SU-DHL-6 (cell line): ENCODE measurements around the gene RAD51B.

Source experiments
- H2AFZ ChIP-seq: fragments of 200-600 bp; sonication (generic); 2 replicates; pipeline ENCODE4 v1.6.1; 2014; ENCODE audit warnings: low read depth, mild to moderate bottlenecking, moderate library complexity, mixed read lengths, antibody characterized with exemption, low read length; ENCODE audit not compliant: severe bottlenecking
- H3F3A ChIP-seq: fragments of 200-600 bp; shearing (Covaris generic); 2 replicates; pipeline ENCODE4 v1.6.0; 2016; ENCODE audit warnings: antibody characterized with exemption, mild to moderate bottlenecking; ENCODE audit not compliant: insufficient read depth
- H3K27ac ChIP-seq: fragments of 200-600 bp; sonication (generic); 2 replicates; pipeline ENCODE4 v1.5.1; 2016; ENCODE audit warnings: low read depth, mild to moderate bottlenecking, low read length, moderate library complexity, mixed read lengths
- H3K27me3 ChIP-seq: fragments of 200-600 bp; sonication (generic), shearing (Covaris generic); 2 replicates; pipeline ENCODE4 v1.6.0; 2014; ENCODE audit warnings: mild to moderate bottlenecking, low read length
- H3K36me3 ChIP-seq: fragments of 200-600 bp; sonication (generic); 2 replicates; pipeline ENCODE4 v1.6.1; 2014; ENCODE audit warnings: mild to moderate bottlenecking, low read length, mixed read lengths
- H3K4me2 ChIP-seq: fragments of 300-600, 200-600 bp; shearing (Covaris generic), sonication (generic); 2 replicates; pipeline ENCODE4 v1.6.0; 2014; ENCODE audit warnings: low read length, low read depth, mild to moderate bottlenecking; ENCODE audit not compliant: poor library complexity, severe bottlenecking
- H3K4me3 ChIP-seq: fragments of 200-600 bp; sonication (generic); 2 replicates; pipeline ENCODE4 v1.5.1; 2014; ENCODE audit warnings: antibody characterized with exemption, low read length, mild to moderate bottlenecking, mixed read lengths; ENCODE audit not compliant: insufficient read depth, poor library complexity, severe bottlenecking
- H3K79me2 ChIP-seq: fragments of 200-600 bp; sonication (generic); 2 replicates; pipeline ENCODE4 v1.6.1; 2014; ENCODE audit warnings: mild to moderate bottlenecking, low read length, moderate library complexity; ENCODE audit not compliant: insufficient read depth
- H3K9ac ChIP-seq: fragments of 200-600 bp; sonication (generic); 2 replicates; pipeline ENCODE4 v1.7.0; 2014; ENCODE audit warnings: mild to moderate bottlenecking, low read length
- H3K9me2 ChIP-seq: fragments of 200-600 bp; sonication (generic); replicated peaks from 2 replicates; pipeline ENCODE4 v1.6.1; 2014; ENCODE audit warnings: low read length; ENCODE audit not compliant: insufficient read depth
- H3K9me3 ChIP-seq: fragments of 200-600 bp; sonication (generic); 2 replicates; pipeline ENCODE4 v1.6.1; 2014; ENCODE audit warnings: low read length, mixed read lengths; ENCODE audit not compliant: insufficient read depth
- H4K20me1 ChIP-seq: fragments of 200-600 bp; sonication (generic); 2 replicates; pipeline ENCODE4 v1.6.1; 2014; ENCODE audit warnings: low read depth, mild to moderate bottlenecking, antibody characterized with exemption, low read length, moderate library complexity, mixed read lengths
- CTCF ChIP-seq: fragments of 200-600 bp; sonication (generic); IDR thresholded peaks from one replicate; pipeline ENCODE4 v1.5.1; 2017; ENCODE audit warnings: antibody characterized with exemption, mild to moderate bottlenecking, low read length, moderate library complexity; ENCODE audit not compliant: insufficient read depth, poor library complexity, severe bottlenecking
- EZH2phosphoT487 ChIP-seq: fragments of 200-600 bp; sonication (generic), shearing (Covaris generic); conservative IDR thresholded peaks from 2 replicates; pipeline ENCODE4 v1.6.1; 2018; ENCODE audit warnings: mild to moderate bottlenecking, antibody characterized with exemption, low read length, moderate library complexity, mixed read lengths

Gene RAD51B

DNA sequence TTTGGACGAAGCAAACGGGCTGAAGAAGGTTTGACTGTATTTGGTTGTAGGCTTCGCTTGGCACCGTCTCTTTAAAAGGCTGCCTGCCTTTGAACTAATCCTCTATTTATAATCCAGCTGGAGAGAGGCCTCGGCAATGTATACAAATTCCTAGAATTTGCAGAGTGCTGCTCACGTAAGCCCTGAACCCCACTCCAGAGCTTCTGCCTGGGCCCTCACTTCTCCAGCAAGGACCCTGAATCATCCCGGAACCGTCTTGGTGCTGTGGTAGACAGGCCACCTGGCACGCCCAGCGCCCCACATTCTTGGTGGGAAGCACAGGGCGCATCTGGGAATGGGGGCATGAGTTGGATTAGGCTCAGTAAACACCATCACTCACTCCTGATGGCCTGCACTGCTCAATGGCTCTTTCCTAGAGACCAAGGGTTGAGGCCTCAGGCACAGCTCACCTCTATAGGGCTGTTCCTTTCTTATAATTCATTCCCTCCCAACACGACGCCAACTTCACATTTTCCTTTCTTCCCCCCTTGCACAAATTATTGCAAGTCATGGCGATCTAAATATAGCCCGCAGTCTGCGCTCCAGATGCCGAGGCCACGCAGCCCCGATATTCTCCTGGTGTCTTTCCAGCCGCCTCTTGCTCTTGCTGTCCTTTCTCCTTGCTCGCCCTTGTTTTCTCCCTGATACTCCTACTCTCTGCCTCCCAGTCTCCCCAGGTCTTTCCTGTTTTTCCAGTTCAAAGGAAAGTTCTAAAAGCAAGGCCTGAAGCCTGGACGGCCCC lies 832.3 kb downstream of the RAD51B start:
- no peaks in the 10 kb centered on the region for H3K9me3 ChIP-seq
- H3K9ac ChIP-seq: no peak overlapping the region
- no peaks in the 10 kb centered on the region for H4K20me1 ChIP-seq
- H2AFZ ChIP-seq: no peak overlapping the region
- no peaks in the 10 kb centered on the region for H3K79me2 ChIP-seq
- H3F3A ChIP-seq: no peaks in the 10 kb centered on the region
- H3K27me3 ChIP-seq: no peaks in the 10 kb centered on the region
- H3K4me2 ChIP-seq: no peak overlapping the region
- TF ChIP-seq CTCF: no peak
- TF ChIP-seq EZH2phosphoT487: no peak
- no peaks in the 10 kb centered on the region for H3K9me2 ChIP-seq
- no peak overlapping the region for H3K4me3 ChIP-seq
- H3K36me3 ChIP-seq: peaks cover 4% of the 10 kb centered on the region; the same call in 1 of the 2 replicates
- no peak overlapping the region for H3K27ac ChIP-seq

- Histone ChIP-seq H3K9me3 (no peaks in the 10 kb centered on the region), H3K36me3 (0 out of 2 replicates have a peak, but pooled peaks cover 1% of the 10 kb centered on the region), H3K27ac (no peak overlapping the region), H3K4me3 (no peak overlapping the region), H3K9ac (no peak overlapping the region), H4K20me1 (no peaks in the 10 kb centered on the region), H3F3A (no peaks in the 10 kb centered on the region), H3K27me3 (no peaks in the 10 kb centered on the region), H3K4me2 (no peak overlapping the region), H3K79me2 (no peaks in the 10 kb centered on the region), H2AFZ (no peak overlapping the region), H3K9me2 (no peaks in the 10 kb centered on the region)
- TF ChIP-seq EZH2phosphoT487: no peak
- TF ChIP-seq CTCF: no peak
Measured at GRCh38 chr14:68652433-68652690, 832.8 kb downstream of the RAD51B start.

DNA sequence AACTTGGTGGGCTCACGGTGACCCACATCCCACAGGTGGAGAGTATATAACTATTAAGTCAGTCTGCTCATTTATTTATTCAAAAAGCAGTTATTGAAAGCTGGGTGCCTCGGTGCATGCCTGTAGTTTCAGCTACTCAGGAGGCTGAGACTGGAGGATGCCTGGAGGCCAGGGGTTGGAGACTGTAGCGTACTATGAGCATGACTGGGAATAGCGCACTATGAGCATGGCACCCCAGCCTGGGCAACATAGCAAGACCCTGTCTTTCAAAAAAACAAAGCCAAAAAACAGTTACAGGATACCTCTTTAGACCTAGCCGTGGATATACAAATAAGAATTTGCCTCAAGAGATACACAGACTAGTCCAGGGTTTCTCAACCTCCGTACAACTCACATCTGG lies 833.5 kb downstream of the RAD51B start:
- no peaks in the 10 kb centered on the region for H3F3A ChIP-seq
- no peaks in the 10 kb centered on the region for H3K36me3 ChIP-seq
- no peak overlapping the region for H3K9ac ChIP-seq
- H3K27me3 ChIP-seq: no peaks in the 10 kb centered on the region
- no peaks in the 10 kb centered on the region for H3K9me3 ChIP-seq
- H3K79me2 ChIP-seq: no peaks in the 10 kb centered on the region
- no peak overlapping the region for H3K4me2 ChIP-seq
- no peak overlapping the region for H3K4me3 ChIP-seq
- no peaks in the 10 kb centered on the region for H4K20me1 ChIP-seq
- H2AFZ ChIP-seq: no peak overlapping the region
- no peak overlapping the region for H3K27ac ChIP-seq
- TF ChIP-seq EZH2phosphoT487 (no peak), CTCF (no peak)
- no peaks in the 10 kb centered on the region for H3K9me2 ChIP-seq
